ENCODE results near the gene NIPAL3.
"Not testable (repeated sequence)": the region's sequence is repeated elsewhere in the genome, so short reads cannot be mapped to it uniquely, and the experiment has no call there.

The NIPAL3 gene

DNA sequence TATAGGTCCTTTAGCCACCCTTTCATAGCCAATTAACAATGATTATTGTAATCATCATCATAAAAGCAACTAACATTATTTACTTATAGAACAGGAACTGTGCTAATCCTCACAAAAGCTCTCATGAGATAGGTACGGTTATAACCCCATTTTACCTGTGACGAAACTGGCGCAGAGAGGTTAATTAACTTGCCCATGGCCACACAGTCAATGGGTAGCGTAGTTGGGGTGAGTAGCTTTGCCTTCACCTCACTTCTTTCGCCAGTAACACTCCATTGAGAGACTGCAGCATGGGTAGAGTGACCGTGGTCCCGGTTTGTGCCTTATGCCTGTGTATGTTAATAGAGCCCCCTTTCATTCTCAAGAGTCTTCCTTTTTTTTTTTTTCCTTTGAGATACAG lies 10.3 kb downstream of the NIPAL3 start:
- DNase-seq = no peak

DNA sequence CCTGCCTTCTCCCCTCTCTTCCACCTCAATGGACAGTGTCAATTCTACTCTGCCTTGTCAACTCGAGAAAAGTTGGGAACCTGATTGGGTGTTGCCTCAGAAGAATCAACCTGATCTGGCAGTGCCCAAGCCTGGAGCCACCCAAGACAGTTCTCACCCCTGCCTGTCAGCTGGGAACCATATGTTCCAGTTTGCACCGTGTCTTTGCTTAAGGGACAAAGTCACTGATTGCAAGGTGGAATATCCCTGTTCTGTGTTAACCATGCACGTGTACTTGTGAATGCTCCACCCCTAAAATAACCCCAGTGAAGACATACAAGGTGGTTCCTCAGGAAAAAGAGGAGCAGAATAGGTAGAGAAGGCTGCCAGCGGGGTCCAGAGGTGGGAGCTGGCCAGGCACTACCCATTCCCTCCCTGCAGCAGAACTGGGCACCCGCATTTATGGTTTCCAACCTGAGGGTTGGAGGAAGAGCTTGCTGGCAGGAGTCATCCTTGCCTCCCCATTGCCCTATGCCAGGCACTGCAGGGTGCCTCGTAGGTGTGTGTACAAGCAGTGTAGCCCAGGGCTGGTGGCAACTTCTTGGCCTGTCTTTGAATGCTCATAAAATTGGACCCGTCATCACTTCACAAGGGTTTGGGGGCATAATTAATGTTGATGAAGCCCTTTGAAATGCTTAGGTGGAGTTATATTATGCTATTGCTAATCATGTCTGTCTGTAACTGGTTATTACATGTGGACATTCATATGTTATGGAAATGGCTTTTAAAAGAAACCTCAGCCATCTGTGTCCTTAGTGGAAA lies 11.3 kb downstream of the NIPAL3 start:
- DNase-seq = no peak

DNA sequence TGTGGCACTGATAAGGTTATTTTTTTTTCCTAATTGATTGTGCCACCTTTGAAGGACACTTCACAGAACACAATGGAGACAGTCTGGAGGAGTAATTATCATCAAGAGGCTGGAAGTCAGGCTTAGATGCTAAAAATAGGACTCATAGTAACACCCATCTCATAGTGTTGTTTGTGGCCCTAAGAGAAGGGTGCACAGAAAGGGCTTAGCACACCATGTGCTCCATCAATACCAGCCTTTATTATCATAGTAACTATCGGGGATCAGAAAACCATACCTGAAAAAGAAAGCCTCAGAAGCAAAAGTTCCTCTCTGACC lies 11.9 kb downstream of the NIPAL3 start:
- no peak for DNase-seq

DNA sequence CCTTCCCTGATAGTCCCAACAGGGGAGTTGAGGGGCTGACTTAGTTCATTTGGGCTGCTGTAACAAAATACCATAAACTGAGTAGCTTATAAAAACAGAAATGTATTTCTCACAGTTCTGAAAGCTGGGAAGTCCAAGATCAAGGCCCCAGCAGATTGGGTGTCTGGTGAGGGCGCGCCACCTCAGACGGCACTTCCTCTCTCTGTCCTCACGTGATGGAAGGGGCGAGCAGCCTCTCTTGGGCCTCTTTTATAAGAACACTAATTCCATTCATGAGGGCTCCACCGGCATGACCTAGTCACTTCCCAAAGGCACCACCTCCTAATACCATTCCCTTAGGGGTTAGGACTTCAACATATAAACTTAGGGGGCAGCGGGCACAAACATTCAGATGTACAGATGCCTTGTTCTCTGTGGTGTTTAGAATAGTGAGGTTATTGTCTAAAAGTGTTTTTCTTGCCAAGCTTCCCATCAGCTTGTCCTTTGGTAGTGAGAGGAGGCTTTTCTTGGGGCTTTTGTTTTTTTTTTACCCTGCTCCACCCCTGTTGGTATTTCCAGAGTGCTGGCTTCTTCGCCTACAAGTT lies 20.3 kb downstream of the NIPAL3 start:
- DNase-seq = no peak

DNA sequence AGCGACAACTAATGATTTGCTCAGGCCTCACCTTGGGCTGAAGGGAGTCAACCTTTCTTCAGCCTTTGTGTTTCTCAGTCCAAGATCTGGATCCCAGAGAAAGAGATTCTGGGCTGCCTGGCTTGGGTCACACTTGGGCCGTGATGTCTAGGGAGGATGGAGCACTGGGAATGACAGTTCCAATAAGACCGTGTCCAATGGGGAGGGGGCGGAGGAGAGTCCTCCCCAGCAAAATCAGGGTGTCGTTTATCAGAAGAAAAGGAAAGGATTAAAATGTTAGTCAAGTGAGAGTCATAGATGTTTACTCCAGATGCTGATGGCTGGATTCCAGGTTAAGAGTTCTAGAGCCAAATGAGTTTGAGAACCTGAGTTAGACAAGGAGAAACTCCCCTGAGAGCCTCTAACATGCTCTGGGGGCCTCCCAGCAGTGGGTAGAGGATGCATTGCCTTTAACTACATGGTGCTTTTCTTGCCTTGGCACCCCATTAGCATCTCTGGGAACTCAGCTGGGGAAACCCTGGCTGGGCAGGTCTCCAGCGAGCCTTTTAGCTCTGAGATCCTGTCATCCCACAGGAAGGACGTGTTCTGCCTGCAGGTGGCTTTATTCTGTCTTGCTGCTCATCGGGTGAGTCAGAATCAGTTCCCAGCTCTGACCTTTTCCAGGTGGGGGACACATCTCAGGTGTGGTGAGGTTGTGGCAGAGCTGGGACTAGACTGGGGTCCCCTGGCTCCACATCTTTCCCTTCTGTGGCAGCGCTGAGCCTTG lies 22.2 kb downstream of the NIPAL3 start:
- DNase-seq = no peak

DNA sequence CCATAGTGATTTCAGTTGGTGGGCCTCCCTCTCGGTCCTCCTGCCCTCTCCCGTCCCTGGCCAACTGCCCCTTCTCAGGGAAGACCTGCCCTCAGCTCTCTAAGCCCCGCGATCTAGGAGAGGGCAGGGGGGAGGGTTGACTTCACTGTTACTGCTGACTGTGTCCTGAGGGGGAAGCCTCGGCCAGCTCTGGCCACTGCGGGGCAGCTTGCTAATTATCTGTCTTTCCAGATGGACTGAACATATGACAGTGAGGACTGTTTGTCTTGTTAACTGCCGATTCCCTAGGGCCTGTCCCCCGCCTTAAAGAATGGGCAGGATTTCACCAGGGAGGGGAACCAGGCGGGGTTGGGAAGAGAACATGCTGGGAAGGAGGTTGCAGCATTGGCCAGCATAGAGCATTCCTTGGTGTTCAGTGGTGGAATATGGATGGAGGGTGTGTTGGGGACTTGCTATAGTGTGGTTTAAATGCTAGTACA lies 22.9 kb downstream of the NIPAL3 start:
- DNase-seq = no peak

DNA sequence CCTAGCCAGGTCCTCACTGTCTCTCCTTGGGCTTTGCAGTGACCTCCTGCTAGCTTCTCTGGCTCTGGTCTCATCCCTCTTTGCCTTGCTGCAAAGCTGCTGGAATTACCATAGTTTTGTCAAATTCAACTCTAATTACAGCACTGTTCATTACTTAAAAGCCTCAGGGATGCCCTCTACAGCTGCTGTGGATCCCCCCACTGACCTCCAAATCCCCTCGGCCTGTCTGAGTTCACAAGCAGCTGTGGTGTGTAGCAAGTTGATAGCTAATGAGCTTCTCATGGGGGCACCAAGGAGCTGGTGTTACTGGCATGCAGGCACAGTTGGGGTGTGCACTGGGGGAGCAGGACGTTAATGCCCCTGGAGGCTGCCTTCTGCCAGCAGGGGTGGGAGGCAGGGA lies 24.8 kb downstream of the NIPAL3 start:
- no peak for DNase-seq

DNA sequence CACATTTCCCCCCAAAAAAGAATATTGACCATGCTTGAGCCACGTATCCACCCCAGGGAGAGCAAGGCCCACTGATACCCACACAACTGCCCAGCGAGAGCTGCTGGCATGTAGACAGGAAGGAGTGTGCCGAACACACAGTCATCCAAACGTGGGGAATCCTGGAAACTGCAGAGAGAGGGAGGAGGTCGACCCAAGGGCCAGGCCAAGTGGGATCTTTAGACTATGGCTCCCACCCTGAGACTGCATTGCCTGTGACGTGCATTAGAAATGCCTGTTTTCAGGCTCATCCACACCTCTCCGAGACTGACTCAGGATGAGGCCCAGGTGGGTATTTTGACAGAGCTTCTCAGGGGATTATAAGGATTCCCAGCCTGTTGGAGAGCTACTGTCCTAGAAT lies 25.9 kb downstream of the NIPAL3 start:
- DNase-seq = no peak

DNA sequence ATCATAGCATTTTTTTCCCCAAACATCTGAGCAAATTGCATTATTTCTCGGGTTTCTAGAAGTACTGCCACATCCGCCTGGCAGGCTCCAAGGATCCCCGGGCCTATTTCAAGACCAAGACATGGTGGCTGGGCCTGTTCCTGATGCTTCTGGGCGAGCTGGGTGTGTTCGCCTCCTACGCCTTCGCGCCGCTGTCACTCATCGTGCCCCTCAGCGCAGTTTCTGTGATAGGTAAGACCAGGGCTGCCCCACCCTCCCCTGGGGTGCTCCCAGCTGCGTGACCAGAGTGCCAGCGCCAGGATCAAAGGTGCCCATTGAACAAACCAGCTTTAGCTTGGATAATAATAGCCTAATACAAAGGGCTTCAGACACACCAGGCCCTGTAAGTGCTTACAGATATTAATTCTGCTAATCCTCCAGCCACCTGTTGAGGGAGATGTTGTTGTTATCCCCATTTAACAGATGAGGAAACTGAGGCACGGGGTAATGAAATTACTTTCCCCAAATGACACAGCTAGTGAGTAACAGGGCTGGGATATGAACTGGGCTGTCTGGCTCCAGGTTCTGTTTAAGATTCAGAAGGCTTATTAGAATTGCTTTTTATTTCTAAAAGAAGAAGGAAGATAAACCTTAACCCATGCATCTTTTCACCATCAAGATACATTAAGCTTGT lies 26.5 kb downstream of the NIPAL3 start:
- no peak for DNase-seq

DNA sequence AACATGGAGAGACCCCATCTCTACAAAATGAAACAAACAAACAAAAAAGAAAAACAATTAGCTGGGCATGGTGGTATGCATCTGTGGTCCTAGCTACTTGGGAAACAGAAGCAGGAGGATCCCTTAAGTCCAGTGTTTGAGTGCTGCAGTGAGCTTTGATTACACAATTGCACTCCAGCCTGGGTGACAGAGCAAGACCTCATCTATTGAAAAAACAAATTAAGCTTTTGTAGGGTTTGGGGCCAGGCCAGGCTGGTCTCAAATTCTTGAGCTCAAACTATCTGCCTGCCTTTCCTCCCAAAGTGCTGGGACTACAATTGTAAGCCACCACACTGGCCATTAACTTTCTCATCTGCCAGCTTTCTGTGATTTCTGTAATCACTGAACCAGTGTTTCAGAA lies 27.2 kb downstream of the NIPAL3 start:
- DNase-seq = no peak

DNA sequence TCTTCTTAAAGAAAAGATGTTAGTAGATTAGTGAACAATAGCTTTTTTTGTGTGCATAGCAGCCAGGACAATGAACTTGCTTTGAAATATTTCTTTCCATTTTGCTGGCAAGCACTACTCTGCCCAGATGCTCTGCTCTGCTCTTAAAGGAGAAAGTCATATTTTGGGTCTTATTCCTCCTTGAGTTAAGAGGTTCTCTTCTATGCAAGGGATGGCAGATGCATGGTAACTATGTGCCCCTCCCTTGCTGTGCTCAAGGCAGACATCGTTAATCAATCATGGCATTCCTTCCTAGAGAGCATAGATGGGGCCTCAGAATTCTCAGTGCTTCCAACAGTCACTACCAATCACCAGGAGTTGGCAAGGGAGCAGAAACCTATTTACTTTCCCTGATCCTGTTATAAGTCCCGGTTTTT lies 27.6 kb downstream of the NIPAL3 start:
- DNase-seq = no peak

DNA sequence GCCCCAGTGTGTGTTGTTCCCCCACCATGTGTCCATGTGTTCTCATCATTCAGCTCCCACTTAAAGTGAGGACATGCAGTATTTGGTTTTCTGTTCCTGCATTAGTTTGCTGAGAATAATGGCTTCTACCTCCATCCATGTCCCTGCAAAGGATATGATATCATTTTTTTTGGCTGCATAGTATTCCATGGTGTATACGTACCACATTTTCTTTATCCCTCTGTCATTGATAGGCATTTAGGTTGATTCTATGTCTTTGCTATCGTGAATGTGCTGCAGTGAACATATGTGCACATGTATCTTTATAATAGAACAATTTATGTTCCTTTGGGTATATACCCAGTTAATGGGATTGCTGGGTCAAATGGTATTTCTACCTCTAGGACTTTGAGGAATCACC lies 30.8 kb downstream of the NIPAL3 start:
- not testable (repeated sequence) for DNase-seq

DNA sequence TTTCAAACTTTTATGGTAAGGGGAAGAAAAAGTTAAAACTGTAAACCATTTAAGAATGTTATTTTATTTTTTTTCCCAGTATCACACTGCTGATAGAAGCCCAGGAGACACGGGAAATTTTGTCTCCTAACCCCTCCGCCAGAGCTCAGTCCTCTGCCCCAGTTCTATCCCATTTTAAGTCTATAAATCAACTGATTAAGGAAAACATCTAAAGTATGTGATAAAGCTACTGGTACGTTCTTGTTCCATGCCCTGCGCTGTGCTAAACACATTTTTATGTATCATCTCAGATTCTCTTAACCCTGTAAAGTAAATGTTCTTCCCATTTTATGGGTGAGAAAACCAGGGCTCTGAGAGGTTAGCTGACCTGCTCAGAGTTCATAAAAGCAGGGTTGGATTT lies 34.7 kb downstream of the NIPAL3 start:
- DNase-seq = no peak

DNA sequence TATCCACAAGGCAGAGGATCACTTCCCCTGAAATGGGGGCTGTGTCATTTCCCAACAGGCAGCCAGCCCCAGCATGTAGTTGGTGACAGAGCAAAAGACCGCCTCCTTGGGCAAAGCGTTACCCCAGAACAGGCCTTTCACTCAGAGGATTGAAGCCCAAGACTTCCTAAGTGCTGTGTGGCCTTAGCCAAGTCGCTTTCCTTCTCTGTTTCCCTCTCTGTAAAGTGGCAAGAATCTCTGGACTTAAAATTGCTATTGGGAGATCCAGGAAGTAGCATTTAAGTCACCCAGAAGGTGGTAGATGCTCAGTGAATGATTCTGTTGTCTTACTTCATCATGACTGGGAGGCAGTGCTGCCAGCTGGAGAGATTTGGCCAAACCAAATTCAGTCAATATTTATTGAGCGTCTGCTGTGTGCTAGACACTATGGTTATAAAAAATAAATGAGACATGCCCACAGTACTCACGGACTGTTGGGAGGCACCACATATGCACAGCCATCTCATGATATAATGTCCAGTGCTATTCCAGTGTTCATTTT lies 35.3 kb downstream of the NIPAL3 start:
- DNase-seq = no peak

DNA sequence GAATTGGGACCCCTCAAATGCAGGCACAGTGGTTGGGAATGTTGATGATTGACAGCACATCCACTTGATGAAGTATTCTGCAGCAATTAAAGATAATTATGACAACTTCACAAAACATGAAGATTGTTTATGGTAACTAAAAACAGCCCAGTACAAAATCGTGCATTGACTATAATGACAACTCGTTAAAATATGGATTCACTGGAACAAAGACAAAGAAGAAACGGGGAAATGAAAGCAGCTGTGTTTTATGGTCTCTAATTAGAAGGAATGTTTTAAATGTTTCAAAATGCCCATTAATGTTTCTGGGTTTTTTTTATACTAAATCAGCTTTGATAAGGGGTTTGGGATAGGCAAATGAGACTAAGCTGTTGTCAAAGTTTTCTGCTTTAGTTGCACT lies 36.1 kb downstream of the NIPAL3 start:
- no peak for DNase-seq

DNA sequence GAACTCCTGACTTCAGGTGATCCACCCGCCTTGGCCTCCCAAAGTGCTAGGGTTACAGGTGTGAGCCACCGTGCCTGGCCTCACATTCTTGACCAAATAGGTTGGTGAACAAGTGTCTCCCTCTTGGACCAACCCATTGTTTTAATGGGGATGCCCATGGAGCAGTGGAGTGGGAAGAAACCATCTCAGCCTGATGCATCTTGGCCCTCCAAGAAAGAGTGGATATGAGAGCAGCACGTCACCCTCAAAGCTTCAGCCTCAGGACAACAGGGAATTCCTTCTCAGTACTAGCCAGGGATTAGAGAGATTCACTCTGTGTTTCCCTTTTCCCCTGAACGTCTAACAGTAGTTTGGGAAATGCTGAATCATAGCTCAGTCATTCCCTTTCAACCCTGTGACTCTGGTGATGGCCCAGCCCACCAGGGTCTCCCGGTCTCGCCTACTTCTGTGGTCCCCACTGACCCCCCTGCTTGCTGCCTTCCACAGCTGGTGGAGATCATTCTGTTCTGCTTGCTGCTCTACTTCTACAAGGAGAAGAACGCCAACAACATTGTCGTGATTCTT lies 37.4 kb downstream of the NIPAL3 start:
- DNase-seq = no peak

DNA sequence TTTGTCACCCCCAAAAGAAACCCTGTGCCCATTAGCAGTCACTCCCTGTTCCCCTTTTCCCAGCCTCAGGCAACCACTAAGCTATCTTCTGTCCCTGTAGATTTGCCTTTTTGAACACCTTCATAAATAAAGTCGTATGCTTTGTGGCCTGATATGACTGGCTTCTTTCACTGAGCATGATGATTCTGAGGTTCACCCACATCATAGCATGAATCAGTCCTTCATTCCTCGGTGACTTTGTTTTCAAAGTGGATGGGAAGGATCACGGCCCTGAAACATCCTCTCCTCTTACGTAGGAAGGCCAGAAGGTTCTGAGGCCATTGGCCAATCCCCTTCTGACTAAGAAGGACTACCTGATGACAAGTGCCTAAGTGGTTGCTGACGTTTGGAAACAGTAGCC lies 39.1 kb downstream of the NIPAL3 start:
- no peak for DNase-seq

DNA sequence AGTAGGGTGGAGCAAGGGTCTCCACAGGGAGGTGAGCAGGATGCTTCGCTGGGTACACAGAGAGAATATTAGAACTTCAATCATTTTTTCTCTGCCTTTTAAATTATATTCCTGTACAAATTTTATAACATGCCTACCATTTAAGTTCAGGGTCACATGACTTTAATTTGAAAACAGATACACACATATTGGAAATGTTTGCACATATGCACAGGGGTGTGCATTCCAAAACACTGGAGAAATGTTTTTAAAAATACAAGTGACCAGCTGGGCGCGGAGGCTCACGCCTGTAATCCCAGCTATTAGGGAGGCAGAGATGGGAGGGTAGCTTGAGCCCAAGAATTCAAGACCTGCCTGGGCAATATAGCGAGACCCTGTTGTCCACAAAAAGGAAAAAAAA lies 39.7 kb downstream of the NIPAL3 start:
- no peak for DNase-seq

DNA sequence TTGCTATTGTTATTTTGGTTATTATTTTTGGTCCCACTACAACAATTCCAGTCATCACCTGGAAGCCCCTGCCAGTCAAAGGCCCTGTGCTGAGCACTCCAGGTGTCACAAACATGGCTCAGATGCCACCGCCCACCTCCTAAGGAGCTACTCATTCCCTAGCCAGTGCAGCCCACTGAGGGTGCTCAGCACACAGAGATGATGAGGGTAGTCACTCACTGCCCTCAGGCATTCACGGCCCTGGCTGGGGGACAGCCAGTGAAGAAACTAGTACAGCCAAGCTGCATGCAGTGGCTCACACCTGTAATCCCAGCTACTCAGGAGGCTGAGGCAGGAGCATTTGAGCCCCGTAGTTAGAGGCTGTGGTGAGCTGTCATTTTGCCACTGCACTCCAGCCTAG lies 42.3 kb downstream of the NIPAL3 start:
- no peak for DNase-seq

DNA sequence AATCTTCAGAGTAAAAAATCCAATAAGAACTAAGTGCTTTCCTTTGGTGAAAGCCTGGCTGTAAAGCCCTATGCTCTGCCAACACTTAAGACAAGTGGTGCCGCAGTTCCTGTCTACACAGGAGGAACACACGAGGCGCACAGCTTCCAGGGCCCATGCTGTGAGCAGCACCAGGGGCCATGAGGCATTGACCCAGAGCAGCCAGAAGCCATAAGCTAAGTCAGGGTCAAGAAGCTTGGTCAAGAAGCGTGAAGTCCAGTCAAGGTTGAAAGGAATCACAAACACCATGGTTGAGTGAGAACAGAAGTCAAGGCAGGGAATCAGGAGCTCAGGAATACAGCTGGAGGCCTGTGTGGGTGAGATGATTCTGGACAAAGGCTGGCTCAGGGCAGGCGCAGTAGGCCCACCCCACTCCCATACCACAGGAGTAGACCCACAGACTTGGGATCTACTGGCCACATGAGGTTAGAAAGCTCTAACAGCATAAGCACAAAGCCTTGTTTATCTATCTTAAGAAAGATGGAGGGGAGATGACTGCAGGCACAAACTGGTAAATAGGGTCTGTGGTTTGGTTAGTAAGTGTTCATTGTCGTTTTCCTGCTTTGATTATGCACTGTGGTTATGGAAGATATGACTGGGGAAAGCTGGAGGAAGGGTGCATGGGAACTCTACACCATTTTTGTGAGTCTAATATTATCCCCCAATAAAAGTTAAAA lies 44.1 kb downstream of the NIPAL3 start:
- no peak for DNase-seq

DNA sequence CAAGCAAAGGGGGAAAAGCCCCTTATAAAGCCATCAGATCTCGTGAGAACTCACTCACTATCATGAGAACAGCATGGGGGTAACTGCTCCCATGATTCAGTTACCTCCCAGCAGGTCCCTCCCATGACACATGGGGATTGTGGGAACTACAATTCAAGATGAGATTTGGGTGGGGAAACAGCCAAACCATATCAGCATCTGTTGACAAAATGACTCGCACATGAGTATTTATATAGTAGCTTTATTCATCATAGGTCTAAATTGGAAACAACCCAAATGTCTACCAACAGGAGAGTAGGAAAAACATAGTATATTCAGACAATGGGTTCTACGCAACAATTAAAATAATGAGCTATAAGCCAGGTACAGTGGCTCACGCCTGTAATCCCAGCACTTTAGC lies 46.5 kb downstream of the NIPAL3 start:
- not testable (repeated sequence) for DNase-seq

Measured in activated gamma-delta T cell treated with Interleukin-2 at 50 U/mL for 16 hours (primary cell).